BLaER1 (cell line): ENCODE data around the gene COL17A1.

ENCODE experiments used
- H3K27ac ChIP-seq: shearing (Covaris generic); formaldehyde crosslinking; 2 replicates; pipeline ENCODE4 v1.8.1; 2022
- H3K27me3 ChIP-seq: shearing (Covaris generic); formaldehyde crosslinking; 2 replicates; pipeline ENCODE4 v1.8.1; 2022
- H3K36me3 ChIP-seq: shearing (Covaris generic); formaldehyde crosslinking; 2 replicates; pipeline ENCODE4 v1.8.1; 2022
- H3K4me1 ChIP-seq: shearing (Covaris generic); formaldehyde crosslinking; 2 replicates; pipeline ENCODE4 v1.8.1; 2022
- H3K4me2 ChIP-seq: shearing (Covaris generic); formaldehyde crosslinking; 2 replicates; pipeline ENCODE4 v1.8.1; 2022
- H3K4me3 ChIP-seq: shearing (Covaris generic); formaldehyde crosslinking; 2 replicates; pipeline ENCODE4 v1.8.1; 2022
- H3K9ac ChIP-seq: shearing (Covaris generic); formaldehyde crosslinking; 2 replicates; pipeline ENCODE4 v1.8.1; 2022
- H3K9me3 ChIP-seq: shearing (Covaris generic); formaldehyde crosslinking; 2 replicates; pipeline ENCODE4 v1.8.1; 2022
- H4K20me1 ChIP-seq: shearing (Covaris generic); formaldehyde crosslinking; 2 replicates; pipeline ENCODE4 v1.8.1; 2022
- Cebpa-rat ChIP-seq: shearing (Covaris generic); IDR thresholded peaks from 2 replicates; pipeline ENCODE4 v1.8.1; 2022

Gene COL17A1

DNA sequence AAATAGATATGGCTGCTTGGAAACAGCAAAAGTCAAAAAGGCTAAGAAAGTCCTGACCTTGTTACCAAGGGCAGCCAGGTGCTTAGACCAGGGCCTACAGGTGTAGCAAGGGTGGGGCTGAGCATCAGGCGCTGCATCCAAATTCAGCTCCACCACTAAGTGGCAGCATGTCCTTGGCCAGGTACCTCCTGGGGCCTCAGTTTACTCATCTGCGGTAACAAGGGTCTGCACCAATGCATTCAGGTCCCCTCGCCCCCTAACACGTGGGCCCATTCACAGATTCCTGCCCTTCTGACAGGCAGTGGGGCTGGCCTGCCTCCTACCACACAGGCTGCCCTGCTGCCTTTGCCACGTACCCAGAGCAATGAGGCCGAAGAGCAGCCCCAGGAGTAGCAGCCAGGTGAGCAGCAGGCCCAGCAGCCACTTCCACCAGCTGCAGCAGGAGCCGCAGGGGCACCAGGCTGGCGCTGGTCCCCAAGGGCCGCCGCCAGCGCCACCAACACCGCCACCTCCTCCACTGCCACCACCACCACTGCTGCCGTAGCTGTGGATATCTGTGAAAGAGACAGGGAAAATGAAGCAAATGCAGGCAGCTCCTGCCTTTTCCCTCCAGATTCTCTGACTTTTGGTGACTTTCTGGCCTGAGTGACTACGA is 28.9 kb downstream of the COL17A1 start:
- Histone ChIP-seq H4K20me1 (no peaks in the 10 kb centered on the region), H3K4me1 (no peaks in the 10 kb centered on the region), H3K36me3 (no peaks in the 10 kb centered on the region), H3K4me2 (no peak overlapping the region), H3K9me3 (no peaks in the 10 kb centered on the region), H3K27me3 (no peaks in the 10 kb centered on the region), H3K4me3 (no peak overlapping the region), H3K27ac (no peak overlapping the region), H3K9ac (no peak overlapping the region)
- no peak for TF ChIP-seq Cebpa-rat

DNA sequence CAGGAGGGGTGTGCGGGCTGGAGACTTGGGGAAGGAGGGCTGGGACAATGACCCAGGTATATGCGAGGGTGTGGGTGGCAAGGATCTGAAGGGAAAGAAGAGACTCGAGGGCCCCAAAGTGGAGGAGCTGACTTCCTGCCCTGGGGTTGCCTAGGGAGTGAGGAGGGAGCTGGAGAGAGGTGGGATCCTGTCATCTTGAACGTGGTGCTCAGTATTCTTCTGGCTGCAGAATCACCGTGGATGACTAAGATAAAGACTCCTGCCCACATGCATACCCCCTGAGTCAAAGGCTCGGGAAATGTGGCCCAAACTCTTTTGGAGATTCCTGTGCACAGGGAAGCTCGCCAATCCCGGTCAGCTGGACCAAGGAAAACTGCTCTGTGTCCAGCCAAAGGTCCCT is 31.2 kb downstream of the COL17A1 start:
- Histone ChIP-seq H4K20me1 (no peaks in the 10 kb centered on the region), H3K27ac (no peak overlapping the region), H3K36me3 (no peaks in the 10 kb centered on the region), H3K27me3 (no peaks in the 10 kb centered on the region), H3K4me2 (no peak overlapping the region), H3K4me1 (no peaks in the 10 kb centered on the region), H3K9me3 (no peaks in the 10 kb centered on the region), H3K4me3 (no peak overlapping the region), H3K9ac (no peak overlapping the region)
- no peak for TF ChIP-seq Cebpa-rat

DNA sequence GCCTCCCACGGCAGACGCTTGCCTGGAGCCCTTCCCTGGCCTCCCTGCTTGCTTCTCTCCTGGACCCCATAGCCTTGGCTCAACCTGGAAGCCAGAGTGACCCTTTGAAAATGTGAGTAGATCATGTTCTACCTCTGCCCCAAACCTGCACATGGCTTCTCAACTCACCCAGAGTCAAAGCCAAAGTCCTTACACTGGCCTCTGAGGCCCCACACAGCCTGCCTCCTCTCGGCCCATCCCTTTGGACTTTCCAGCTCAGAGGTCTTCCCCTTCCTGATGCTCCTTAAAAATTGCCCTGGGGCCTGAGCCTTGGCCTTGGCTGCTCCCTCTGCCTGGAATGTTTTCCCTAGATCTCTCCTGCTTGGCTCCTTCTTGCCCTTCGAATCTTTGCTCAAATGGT is 32.5 kb downstream of the COL17A1 start:
- H3K27me3 ChIP-seq = no peaks in the 10 kb centered on the region
- no peak overlapping the region for H3K9ac ChIP-seq
- no peak for TF ChIP-seq Cebpa-rat
- H3K4me1 ChIP-seq = no peaks in the 10 kb centered on the region
- H3K36me3 ChIP-seq = no peaks in the 10 kb centered on the region
- no peaks in the 10 kb centered on the region for H3K9me3 ChIP-seq
- H3K27ac ChIP-seq = no peak overlapping the region
- H4K20me1 ChIP-seq = no peaks in the 10 kb centered on the region
- no peak overlapping the region for H3K4me2 ChIP-seq
- H3K4me3 ChIP-seq = no peak overlapping the region

DNA sequence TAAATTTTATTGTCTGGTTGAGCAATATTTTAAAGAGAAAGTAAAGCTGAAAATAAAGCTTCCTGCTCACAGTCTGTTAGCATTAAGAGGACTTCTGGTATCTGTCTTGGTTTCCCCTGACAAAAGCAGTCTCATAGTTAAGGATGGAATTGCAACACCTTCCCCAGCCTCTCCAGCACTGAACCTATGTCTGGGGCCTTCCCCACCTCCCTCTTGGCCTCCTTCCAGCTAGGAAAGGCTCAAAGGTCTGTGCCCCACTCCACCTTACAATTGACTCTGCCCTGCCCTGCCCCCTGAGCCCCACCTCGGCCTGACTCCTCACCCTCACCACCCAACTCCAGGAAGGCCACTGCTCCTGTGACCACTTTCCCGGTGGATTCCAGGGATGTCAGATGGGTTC is 33.2 kb downstream of the COL17A1 start:
- H3K27me3 ChIP-seq = no peaks in the 10 kb centered on the region
- H3K9ac ChIP-seq = no peak overlapping the region
- no peaks in the 10 kb centered on the region for H3K9me3 ChIP-seq
- no peak overlapping the region for H3K4me2 ChIP-seq
- H3K27ac ChIP-seq = no peak overlapping the region
- H3K4me1 ChIP-seq = no peaks in the 10 kb centered on the region
- no peaks in the 10 kb centered on the region for H3K36me3 ChIP-seq
- H4K20me1 ChIP-seq = no peaks in the 10 kb centered on the region
- TF ChIP-seq Cebpa-rat = no peak
- no peak overlapping the region for H3K4me3 ChIP-seq

DNA sequence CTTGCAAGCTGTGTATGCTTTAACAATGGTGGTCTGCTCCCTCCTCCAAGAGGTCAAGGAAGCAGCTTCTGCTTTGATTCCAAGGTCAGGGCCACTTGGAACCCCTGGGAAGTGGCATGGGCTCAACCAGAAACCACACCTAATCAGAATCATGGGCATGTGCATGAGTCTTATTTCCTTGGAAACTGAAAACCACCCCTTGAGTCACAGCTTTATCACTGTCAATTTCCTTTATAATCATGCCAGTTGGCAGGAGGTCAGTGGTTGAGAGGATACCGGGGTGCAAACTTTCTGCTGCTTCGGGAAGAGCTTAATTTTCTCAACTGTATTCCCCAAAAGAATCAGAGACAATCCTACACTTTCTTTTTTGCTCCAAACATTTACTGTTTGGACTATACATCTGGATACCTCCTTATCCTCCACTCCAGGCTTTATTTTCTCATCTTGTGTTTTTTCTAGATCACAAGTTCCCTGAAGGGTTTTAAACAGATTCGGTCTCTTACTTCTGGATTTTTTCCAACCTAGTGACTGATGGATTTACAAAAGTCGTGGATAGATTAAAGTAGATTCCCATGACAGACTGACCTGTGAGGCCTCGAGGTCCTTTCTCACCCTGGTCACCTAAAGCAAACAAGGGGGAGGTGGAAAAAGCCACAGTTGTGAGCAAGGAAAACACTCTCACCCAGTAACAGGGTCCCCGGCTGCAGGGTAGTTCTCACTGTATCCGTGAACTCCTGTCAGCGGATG is 36.0 kb downstream of the COL17A1 start:
- Histone ChIP-seq H3K4me2 (no peak overlapping the region), H3K9me3 (no peaks in the 10 kb centered on the region), H3K4me1 (no peaks in the 10 kb centered on the region), H3K4me3 (no peak overlapping the region), H3K9ac (no peak overlapping the region), H3K27me3 (no peaks in the 10 kb centered on the region), H4K20me1 (no peaks in the 10 kb centered on the region), H3K27ac (no peak overlapping the region), H3K36me3 (no peaks in the 10 kb centered on the region)
- no peak for TF ChIP-seq Cebpa-rat

DNA sequence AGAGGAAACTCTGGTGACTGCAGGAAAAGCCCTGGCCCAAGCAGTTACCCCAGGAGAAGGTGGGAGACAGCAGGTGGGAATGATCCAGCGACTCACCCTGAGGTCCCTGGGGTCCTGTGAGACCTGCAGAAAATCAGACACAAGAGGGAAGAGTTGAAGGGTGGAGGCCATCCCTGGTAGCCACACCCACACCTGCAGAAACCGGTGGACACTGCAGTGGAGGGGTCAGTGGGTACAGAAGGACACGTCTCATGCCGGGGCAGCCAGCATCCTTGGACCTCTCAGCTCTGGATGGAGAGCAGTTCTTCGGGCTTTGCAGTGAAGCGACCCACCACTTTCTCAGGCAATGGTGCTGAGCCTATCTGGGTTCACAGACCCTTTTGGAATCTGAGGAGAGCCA is 39.0 kb downstream of the COL17A1 start:
- peaks cover 7% of the 10 kb centered on the region for H3K4me1 ChIP-seq
- H3K4me2 ChIP-seq = no peak overlapping the region
- no peak overlapping the region for H3K9ac ChIP-seq
- H3K9me3 ChIP-seq = no peaks in the 10 kb centered on the region
- no peak overlapping the region for H3K27ac ChIP-seq
- H3K27me3 ChIP-seq = no peaks in the 10 kb centered on the region
- no peak for TF ChIP-seq Cebpa-rat
- H4K20me1 ChIP-seq = no peaks in the 10 kb centered on the region
- no peaks in the 10 kb centered on the region for H3K36me3 ChIP-seq
- no peak overlapping the region for H3K4me3 ChIP-seq

DNA sequence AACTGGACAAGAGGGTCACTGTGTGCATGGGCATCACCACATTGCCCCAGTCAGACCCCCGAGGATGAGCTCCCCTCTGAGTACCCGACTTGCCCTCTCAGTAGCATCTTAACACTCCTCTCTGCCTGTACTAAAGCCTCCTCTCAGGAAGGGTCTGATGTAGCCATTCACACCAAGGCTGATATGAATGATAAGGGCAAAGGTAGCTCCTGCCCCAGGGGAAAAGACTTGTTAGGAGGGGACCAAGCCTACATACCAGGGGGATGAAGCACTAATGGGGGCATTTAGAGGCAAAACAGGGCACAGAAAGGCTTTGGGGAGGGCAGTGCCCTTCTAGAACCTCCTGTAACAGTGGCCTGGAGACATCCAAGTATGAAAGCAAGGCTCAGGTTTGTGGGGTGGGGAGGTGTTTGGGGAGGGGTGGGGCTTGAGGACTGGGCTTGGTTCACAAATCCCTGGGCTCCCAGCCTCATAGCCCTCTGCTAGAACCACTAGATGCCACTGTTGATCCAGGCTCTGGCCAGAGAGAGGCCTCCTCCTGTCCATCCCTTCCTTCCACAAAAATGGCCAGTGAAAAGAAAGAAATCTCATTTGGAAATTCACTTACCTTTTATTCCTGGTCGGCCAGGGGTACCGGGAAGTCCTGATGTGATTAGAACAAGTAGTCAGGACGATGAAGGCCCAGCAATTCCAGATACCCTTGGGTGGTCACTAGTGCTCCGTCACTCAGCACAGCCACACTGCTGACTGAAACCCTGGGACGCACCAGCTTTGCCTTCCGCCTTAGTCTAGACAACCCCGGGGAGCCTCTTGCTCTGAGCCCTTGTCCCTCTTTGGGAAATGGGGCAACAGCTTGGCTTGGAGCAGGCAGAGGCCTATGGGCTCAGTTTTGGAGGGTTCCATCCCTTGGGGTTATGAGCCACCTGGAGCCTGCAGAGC is 40.3 kb downstream of the COL17A1 start:
- Histone ChIP-seq H3K27ac (no peak overlapping the region), H3K4me1 (peaks cover 7% of the 10 kb centered on the region)
- TF ChIP-seq Cebpa-rat = no peak

DNA sequence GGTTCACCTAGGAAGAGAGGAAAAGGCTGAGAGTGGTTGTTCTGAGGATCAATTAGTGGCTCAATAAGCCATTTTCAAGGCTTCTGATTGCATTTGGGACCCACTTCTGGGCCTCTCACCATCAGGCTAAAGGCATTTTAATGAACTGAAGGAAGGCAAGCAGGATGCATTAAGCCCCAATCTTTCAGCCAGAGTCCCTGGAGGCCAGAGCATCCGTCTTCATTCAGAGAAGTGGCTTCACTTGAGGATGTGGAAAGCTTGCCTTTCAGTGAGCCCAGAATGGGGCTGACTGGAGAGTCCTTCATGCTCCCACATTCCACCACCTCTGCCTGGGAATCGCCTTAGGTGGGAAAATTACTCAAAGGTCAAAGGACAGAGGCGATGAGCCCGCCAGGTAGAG is 41.8 kb downstream of the COL17A1 start:
- no peak overlapping the region for H3K27ac ChIP-seq
- no peaks in the 10 kb centered on the region for H3K36me3 ChIP-seq
- no peak overlapping the region for H3K4me3 ChIP-seq
- H3K4me1 ChIP-seq = peaks cover 7% of the 10 kb centered on the region
- H3K9me3 ChIP-seq = no peaks in the 10 kb centered on the region
- H3K27me3 ChIP-seq = no peaks in the 10 kb centered on the region
- 0 out of 2 replicates have a peak overlapping the region, but pooled peaks have one; percentile 9 for H3K4me2 ChIP-seq
- no peak overlapping the region for H3K9ac ChIP-seq
- TF ChIP-seq Cebpa-rat = no peak
- no peaks in the 10 kb centered on the region for H4K20me1 ChIP-seq

More for the DNA sequence above, 40.3 kb downstream of the COL17A1 start:
- H3K36me3 ChIP-seq = no peaks in the 10 kb centered on the region
- no peaks in the 10 kb centered on the region for H3K27me3 ChIP-seq
- H3K9ac ChIP-seq = no peak overlapping the region
- no peak overlapping the region for H3K4me3 ChIP-seq
- H3K9me3 ChIP-seq = no peaks in the 10 kb centered on the region
- no peak overlapping the region for H3K4me2 ChIP-seq
- no peaks in the 10 kb centered on the region for H4K20me1 ChIP-seq

DNA sequence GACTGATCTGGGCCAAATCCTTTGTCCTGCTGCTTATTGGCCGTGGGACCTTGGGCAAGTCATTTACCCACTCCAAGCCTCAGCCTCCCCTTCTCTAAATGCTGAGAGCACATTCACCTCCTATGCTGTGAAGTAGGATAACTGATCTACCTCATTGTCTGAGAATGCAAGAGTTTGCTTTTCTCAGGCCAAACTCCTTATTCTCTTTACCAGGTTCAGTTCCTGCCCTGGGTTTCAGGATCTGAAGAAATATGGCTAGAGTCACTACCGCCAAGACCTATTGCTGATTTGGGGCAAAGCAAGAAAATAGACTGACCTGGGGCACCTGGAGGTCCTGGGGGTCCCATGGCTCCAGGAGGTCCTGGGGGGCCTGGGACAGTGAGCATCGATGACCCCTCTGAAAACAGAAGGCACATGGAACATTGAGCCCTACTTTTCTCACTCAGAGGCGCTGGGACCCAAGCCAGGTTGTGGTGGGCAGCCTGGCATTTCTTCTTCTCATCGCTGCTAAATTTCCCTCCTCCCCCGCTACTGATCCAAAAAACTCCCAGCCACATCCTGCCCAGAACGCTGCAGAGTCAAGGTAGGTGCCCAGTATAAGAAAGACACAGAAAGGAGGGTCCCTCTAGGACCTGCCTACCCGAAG is 42.4 kb downstream of the COL17A1 start:
- Histone ChIP-seq H4K20me1 (no peaks in the 10 kb centered on the region), H3K4me1 (peaks cover 7% of the 10 kb centered on the region), H3K27ac (no peak overlapping the region), H3K9ac (no peak overlapping the region), H3K4me2 (0 out of 2 replicates have a peak overlapping the region, but pooled peaks have one; percentile 9), H3K36me3 (no peaks in the 10 kb centered on the region), H3K4me3 (no peak overlapping the region), H3K9me3 (no peaks in the 10 kb centered on the region), H3K27me3 (no peaks in the 10 kb centered on the region)
- no peak for TF ChIP-seq Cebpa-rat
